Measurements from ENCODE around the gene ANO8. TPM values are rescaled to one million over a fixed set of nuclear protein-coding genes. Genes with fewer than 3 reads are reported as not detected.
A peak's percentile ranks its signal among the peaks of the same experiment; 100 is the strongest.

Gene ANO8
- total RNA-seq, 1 experiment from 2014 or later = 21.9 TPM

GRCh38 chr19:17348700-17349099 lies 14.0 kb upstream of the ANO8 start:
- Histone ChIP-seq H3T11ph (ENCODE audit: low read length) (no peak overlapping the region), H3K79me2 (ENCODE audit: insufficient read depth, low read length) (no peaks in the 10 kb centered on the region), H2AFZ (ENCODE audit: low read length) (no peak overlapping the region), H3K27me3 (ENCODE audit: insufficient read depth, low read length) (no peaks in the 10 kb centered on the region), H4K8ac (replicated peaks; ENCODE audit: insufficient read length, low read depth, low read length) (no peak overlapping the region), H4K20me1 (ENCODE audit: control insufficient read depth, insufficient read depth, insufficient read length) (no peaks in the 10 kb centered on the region), H4K91ac (ENCODE audit: insufficient read length, low read depth, low read length) (no peak overlapping the region), H2BK5ac (ENCODE audit: insufficient read length, low read length) (no peak overlapping the region), H3K79me1 (ENCODE audit: insufficient read depth, low read depth, low read length, poor library complexity, severe bottlenecking) (no peaks in the 10 kb centered on the region), H3K9me3 (ENCODE audit: control insufficient read depth, low read depth, low read length) (no peaks in the 10 kb centered on the region), H3K4ac (ENCODE audit: low read depth, low read length) (no peak overlapping the region), H2BK120ac (ENCODE audit: low read depth, low read length, poor library complexity, severe bottlenecking) (no peak overlapping the region), H2BK12ac (ENCODE audit: insufficient read length, low read depth, low read length) (no peak overlapping the region), H2BK20ac (ENCODE audit: low read depth, low read length, poor library complexity, severe bottlenecking) (no peak overlapping the region), H3K23ac (ENCODE audit: insufficient read length, low read depth, low read length) (no peak overlapping the region), H3K27ac (ENCODE audit: insufficient read length, low read depth, low read length) (no peak overlapping the region), H2BK15ac (ENCODE audit: low read depth, low read length) (no peak overlapping the region), H3K18ac (ENCODE audit: insufficient read length, low read depth, low read length) (peak overlapping the region; percentile 81), H3K56ac (ENCODE audit: insufficient read length, low read depth, low read length) (no peak overlapping the region), H3K4me1 (ENCODE audit: insufficient read depth, low read length) (no peaks in the 10 kb centered on the region), H4K5ac (ENCODE audit: insufficient read length, low read depth, low read length) (no peak overlapping the region), H3K23me2 (ENCODE audit: insufficient read length, low read depth, low read length, poor library complexity, severe bottlenecking) (no peaks in the 10 kb centered on the region), H2AK5ac (ENCODE audit: insufficient read length, low read length) (no peak overlapping the region), H3K4me2 (ENCODE audit: insufficient read depth, insufficient read length, low read length) (no peak overlapping the region), H3K14ac (ENCODE audit: insufficient read depth, low read length) (no peak overlapping the region), H3K9ac (ENCODE audit: extremely low read depth, insufficient read length, low read length) (no peak overlapping the region)
- DNase-seq = peak; percentile 86
- Mint-ChIP-seq H3K4me1 (peaks cover 19 to 26% of the 10 kb centered on the region in 2 experiments), H3K4me3 (peak overlapping the region in 1 of 2 experiments; percentile 58; a peak in 1 of 5 replicates), H3K9me3 (no peaks in the 10 kb centered on the region; a peak in 2 of 5 replicates), H3K27me3 (ENCODE audit: low read depth) (peaks cover 4% of the 10 kb centered on the region), H3K27ac (peak overlapping the region in 1 of 3 experiments; percentile 68; a peak in 2 of 7 replicates), H3K36me3 (ENCODE audit: insufficient read depth in 1 of 3, low read depth in 3 of 3) (peaks cover 0 to 7% (median 0%) of the 10 kb centered on the region in 3 experiments; a peak in 2 of 7 replicates)
- no CpG with 5 or more reads among the region's 12 CpGs for WGBS (ENCODE audit: extremely low coverage, insufficient read length, low lambda C conversion rate)
- TF ChIP-seq CTCF (conservative IDR thresholded peaks at IDR 0.05) = no peak
